H54 (cell line): Measurements from ENCODE around the gene CELF5.
"Not testable (repeated sequence)": the region's sequence is repeated elsewhere in the genome, so short reads cannot be mapped to it uniquely, and the experiment has no call there.

Experiments used
- DNase-seq: peaks from one replicate; pipeline ENCODE4 v3.0.0; 2011; ENCODE audit warnings: low spot score, mixed read lengths; ENCODE audit not compliant: insufficient read length
- FAIRE-seq: peaks from 3 replicates; lab custom pipeline; 2011; peaks lifted over from hg19 to GRCh38; lab: Jason Lieb, UNC
- POLR2A ChIP-seq: IDR thresholded peaks from 2 replicates; pipeline ENCODE4 v1.6.1; 2011; ENCODE audit warnings: low read depth, mild to moderate bottlenecking, low read length

The CELF5 gene

DNA sequence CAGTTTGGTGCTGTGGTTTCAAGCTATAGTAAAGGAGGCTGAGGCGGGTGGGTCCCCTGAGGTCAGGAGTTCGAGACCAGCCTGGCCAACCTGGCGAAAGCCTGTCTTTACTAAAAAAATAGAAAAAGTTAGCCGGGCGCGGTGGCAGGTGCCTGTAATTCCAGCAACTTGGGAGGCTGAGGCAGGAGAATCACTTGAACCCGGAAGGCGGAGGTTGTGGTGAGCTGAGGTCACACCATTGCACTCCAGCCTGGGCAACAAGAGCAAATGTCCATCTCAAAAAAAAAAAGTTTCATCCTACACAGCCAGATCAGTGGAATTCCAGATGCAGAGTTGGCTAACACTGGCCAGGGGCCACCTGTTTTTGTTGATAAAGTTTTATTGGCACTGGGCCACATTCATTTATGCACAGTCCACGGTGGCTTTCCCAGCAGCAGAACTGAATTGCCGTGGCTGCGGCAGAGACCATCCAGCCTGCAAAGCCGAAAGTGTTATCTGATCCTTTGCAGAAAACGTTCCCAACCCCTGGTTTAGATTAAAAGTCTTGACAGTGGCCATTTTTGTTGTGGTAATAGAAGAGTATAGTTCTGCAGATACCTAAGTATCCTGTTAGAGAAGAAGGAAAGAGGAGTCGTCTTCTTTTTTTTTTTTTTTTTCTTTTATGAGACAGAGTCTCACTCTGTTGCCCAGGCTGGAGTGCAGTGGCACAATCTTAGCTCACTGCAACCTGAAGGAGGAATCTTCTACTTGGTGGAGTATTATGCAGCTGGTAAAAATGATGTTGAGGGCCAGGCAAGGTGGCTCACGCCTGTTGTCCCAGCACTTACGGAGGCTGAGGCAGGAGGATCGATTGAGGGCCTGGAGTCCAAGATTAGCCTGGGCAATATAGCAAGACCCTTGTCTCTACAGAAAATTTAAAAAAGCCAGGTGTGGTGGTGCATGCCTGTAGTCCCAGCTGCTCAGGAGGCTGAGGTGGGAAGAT lies 30.1 kb upstream of the CELF5 start:
- FAIRE-seq (no peak), DNase-seq (no peak)
- TF ChIP-seq POLR2A: no peak

DNA sequence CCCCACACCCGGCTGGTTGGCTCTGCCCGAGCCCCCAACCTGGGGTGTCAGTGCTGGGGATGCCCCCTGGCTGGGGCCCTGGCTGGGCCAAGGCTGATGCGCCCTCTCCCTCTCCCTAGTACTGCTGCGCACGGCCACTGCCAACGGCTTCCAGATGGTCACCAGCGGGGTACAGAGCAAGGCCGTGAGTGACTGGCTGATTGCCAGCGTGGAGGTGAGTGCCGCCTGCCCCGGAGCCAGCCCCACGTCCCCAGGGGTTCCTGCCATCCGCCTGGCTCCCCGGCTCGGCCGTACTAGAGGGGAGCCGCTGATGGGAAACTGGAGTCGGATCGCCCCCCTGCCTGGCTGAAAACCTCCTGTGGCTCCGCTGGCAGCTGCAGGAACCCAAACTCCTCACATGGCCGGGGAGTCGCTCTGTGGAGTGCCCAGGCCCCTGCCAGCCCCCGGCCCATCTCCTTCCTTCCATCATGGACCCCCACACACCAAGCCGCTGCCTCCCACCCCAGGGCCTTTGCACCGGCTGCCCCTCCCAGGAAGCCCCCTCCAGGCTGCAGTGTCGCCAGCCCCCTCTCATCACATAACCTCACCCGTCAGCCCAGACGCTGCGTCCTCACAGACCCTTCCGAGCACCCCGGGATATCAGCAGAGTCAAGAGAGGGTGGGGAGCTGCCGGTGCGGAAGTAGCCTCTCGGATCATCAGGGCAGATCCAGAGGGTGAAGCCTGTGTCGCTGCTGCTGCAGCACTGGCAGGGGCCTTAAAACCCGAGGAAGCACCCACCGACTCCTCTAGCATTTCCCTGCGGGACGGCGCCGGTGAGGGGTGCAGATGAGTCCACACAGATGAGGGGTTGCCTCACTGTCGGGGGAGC lies 28.2 kb upstream of the CELF5 start:
- TF ChIP-seq POLR2A: no peak
- no peak for DNase-seq
- no peak for FAIRE-seq

DNA sequence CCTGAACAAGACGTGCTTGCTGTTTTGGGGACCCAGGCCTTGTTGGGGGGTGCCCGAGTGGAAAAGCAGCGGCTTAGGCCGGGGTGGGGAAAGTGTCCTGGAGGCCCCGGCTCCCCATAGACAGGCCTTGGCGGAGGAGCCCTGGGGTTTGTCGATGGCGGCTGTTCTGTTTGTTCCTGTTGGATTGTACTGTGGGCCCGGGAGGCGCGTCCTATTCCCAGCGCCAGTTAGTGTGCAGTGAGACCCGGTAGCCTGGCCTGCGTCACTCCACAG lies 27.6 kb upstream of the CELF5 start:
- TF ChIP-seq POLR2A: no peak
- DNase-seq: no peak
- FAIRE-seq: no peak

DNA sequence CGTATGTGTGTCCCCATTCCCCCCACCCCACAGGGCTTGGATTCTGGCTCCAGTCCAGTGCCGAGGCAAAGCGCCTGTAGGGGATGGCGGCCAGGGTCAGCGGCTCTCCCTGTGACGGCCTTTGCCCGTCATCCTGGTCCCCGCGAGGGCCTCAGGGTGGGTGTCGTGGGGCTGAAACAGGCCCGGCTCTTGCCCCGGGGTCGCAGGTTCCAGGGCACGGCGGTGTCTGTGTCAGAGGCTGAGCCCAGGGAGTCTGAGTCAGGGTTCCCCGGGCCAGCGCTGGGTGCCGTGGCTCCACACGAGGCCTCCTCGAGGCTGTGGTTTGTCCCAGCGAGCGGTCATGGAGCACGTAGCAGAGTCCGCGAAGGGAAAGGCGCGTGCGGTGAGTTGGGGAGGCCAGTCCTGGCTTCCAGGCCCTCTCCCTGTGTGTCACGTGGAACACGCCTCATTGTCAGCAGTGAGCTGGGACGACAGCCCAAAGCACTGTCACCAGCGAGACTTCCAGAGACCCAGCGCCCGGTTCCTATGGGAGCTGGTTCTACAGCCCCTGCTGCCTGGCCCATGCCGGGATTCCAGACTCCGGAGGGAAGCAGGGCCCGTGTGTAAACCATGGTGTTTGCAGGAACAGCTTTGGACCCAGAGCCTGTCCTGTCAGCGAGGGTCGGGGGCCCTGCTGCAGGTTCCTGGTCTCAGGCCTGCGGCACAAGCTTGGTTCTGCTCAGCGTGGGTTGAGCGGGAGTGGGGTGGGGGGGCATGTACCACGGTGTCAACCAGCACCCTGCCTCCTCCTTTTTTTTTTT lies 25.4 kb upstream of the CELF5 start:
- TF ChIP-seq POLR2A: no peak
- FAIRE-seq: no peak
- no peak for DNase-seq

DNA sequence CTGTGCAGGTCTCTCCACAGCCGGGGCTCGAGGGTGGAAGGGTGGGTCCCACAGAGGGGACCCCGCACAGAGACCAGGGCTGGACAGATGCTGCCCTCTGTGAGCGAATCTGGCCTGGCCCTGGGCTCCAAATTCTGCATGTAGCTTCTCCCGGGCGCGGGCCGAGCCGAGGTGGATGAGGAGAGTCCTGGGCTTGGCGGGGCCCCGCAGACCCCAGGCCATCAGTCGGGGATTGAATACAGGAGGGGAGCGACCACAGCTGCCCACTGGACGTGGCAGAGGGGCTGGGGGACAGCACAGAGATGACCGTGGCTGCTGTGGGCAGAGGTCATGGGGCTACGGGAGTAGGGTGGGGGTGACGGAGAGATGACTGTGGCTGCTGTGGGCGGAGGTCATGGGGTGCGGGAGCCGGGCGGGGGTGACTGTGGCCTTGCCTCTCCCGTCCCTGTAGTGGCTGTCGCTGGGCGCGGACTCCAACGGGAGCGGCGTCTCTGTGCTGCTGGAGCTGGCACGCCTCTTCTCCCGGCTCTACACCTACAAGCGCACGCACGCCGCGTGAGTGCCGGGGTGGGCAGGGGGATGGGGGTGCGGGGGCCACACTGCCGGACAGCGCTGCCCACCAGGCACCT lies 23.3 kb upstream of the CELF5 start:
- no peak for DNase-seq
- no peak for FAIRE-seq
- no peak for TF ChIP-seq POLR2A

DNA sequence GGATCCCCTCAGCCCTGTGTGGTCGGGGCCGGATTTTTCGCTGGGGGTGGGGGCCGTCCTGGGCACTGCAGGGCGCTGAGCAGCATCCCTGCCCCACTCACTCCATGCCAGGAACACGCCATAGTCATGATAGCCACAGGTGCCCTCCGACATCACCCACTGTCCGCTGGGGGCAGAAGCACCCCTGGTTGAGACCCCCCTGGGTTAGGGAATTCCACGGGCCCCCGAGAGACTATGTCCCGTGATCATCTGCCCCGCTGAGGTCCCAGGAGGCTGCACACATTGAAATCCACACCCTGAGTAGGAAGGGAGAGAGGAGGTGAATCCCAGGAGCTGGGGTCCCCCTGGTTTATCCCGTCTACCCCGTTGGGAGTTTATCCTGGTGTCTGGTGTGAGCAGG lies 22.6 kb upstream of the CELF5 start:
- FAIRE-seq: no peak
- DNase-seq: no peak
- no peak for TF ChIP-seq POLR2A

DNA sequence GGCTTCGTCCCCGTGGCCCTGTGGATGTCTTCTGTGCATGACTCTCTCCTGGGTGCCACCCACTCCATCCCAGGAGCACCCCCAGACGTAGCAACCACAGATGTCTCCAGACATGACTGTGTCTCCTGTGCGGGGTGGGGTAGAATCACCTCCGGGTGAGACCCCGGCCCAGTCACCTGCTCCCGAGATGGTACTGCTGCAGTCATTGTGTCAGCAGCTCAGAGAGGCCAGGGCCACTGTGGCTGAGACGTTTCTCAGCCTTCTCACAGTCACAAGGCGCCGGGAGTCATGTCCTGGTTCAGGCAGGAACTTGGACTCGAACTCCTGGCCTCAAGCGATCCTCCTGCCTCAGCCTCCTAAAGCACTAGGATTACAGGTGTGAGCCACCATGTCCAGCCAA lies 22.1 kb upstream of the CELF5 start:
- FAIRE-seq (no peak), DNase-seq (no peak)
- TF ChIP-seq POLR2A: no peak

DNA sequence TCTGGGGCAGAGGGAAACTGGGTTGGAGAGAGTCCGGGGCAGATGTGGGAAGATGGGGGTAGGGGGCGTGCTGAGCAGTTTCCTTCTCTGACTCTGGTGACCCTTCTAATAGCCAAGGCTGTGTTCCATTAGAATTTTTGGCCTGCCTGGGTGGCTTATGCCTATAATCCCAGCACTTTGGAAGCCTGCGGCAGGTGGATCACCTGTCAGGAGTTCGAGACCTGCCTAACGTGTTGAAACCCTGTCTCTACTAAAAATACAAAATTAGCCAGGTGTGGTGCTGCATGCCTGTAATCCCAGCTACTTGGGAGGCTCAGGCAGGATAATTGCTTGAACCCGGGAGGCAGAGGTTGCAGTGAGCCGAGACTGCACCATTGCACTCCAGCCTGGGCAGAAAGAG lies 21.6 kb upstream of the CELF5 start:
- not testable (repeated sequence) for FAIRE-seq

DNA sequence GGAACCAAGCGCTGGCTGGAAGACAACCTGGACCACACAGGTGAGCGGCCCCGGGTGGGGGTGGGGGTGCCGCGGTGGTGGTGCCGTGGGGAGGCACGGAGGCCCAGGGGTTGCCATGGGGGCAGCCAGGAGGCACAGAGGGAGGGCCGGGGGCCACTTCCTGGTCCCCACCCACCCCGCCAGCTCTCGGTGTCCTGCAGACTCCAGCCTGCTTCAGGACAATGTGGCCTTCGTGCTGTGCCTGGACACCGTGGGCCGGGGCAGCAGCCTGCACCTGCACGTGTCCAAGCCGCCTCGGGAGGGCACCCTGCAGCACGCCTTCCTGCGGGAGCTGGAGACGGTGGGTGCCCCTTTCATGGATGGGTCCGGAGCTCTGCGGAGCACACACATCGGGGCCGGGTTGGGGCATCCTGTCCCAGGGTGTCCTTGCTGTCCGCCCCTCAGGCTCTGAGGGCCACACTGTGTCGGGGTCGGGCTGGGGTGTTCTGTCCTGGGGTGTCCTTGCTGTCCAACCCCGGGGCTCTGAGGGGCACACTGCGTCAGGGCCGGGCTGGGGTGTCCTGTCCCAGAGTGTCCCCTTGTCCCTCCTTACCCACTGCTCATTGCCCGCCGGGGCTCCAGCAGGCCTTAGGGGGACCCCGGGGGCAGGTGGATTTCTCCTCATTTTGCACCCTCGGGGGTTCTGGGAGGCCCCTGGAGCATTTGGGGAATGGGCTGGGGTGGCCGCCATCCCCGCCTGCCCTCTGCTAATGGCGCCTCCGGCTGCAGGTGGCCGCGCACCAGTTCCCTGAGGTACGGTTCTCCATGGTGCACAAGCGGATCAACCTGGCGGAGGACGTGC lies 20.4 kb upstream of the CELF5 start:
- no peak for FAIRE-seq
- DNase-seq: no peak
- TF ChIP-seq POLR2A: no peak

More for the DNA sequence above, 21.6 kb upstream of the CELF5 start:
- DNase-seq: not testable (repeated sequence)

DNA sequence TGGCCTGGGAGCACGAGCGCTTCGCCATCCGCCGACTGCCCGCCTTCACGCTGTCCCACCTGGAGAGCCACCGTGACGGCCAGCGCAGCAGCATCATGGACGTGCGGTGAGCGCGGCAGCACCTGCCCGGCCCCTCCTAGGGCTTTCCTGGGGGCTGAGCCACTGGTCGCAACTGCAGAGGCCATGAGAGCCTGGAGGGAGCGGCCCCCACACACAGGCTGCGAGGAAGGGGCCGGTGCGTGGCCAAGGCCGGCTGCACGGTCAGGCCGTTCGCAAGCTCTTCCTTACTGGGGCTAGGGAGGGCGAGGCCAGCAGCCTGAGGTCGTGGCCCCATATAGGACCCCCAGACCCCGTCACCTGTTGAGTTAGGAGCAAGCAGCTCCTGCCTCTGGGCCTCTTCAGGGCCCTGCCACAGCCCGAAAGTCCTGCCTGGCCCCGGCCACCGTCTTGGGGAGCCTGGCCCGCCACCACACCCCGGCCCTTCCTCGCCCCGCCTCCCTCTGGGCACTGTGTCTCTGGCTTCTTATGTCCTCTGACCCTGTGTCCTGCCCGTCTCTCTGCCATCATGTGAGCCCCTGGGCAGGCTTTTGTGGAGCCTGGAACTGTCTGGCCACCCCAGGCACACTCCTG lies 19.7 kb upstream of the CELF5 start:
- DNase-seq (no peak), FAIRE-seq (no peak)
- no peak for TF ChIP-seq POLR2A

DNA sequence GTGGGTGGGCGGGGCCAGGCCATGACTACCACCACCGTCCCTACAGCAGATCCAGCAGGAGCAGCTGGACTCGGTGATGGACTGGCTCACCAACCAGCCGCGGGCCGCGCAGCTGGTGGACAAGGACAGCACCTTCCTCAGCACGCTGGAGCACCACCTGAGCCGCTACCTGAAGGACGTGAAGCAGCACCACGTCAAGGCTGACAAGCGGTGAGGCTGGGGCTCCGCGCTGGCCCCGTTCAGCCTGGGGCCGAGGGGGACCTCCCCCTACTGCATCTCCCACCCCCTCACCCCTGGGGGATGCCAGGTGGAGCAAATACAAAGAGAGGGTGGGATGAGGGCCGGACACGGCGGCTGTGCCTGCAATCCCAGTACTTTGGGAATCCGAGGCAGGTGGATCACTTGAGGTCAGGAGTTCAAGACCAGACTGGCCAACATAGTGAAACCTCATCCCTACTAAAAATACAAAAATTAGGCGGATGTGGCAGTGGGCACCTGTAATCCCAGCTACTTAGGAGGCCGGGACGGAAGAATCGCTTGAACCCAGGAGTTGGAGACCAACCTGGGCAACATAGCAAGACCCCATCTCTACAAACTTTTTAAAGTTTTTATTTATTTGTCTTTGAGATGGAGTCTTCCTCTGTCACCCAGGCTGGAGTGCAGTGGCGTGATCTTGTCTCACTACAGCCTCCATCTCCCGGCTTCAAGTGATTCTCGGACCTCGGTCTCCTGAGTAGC lies 18.1 kb upstream of the CELF5 start:
- no peak for DNase-seq
- FAIRE-seq: no peak
- no peak for TF ChIP-seq POLR2A
